Esophagus (tissue), 2 donors: ENCODE measurements around the gene ALDH3A1. TPM values are rescaled to one million over a fixed set of nuclear protein-coding genes. Genes with fewer than 3 reads are reported as not detected.

Experiments
- H3K27ac ChIP-seq, 2 donors: one replicate each; pipeline ENCODE4 v1.5.1; 2013; ENCODE audit warnings: low read depth in 2 of 2, mild to moderate bottlenecking in 2 of 2, inconsistent platforms in 1 of 2, low read length in 1 of 2, moderate library complexity in 1 of 2
- H3K27me3 ChIP-seq, 2 donors: one replicate each; pipeline ENCODE4 v1.6.1; 2013; ENCODE audit warnings: low read length in 2 of 2, control low read depth in 1 of 2, mild to moderate bottlenecking in 1 of 2; ENCODE audit not compliant: insufficient read depth in 2 of 2, control insufficient read depth in 1 of 2
- H3K36me3 ChIP-seq, 2 donors: one replicate each; pipeline ENCODE4 v1.6.1; 2013; ENCODE audit warnings: low read length in 1 of 2; ENCODE audit not compliant: control insufficient read depth in 2 of 2, insufficient read depth in 2 of 2
- H3K4me1 ChIP-seq, 2 donors: one replicate each; pipeline ENCODE4 v1.6.1; 2013; ENCODE audit warnings: low read length in 1 of 2; ENCODE audit not compliant: control insufficient read depth in 2 of 2, insufficient read depth in 2 of 2
- H3K4me3 ChIP-seq, 2 donors: one replicate each; pipeline ENCODE4 v1.5.1; 2013; ENCODE audit warnings: low read length in 2 of 2, mild to moderate bottlenecking in 2 of 2, low read depth in 1 of 2, moderate library complexity in 1 of 2
- H3K9me3 ChIP-seq, 2 donors: one replicate each; pipeline ENCODE4 v1.6.1; 2013; ENCODE audit warnings: mild to moderate bottlenecking in 2 of 2, low read depth in 1 of 2, low read length in 1 of 2, moderate library complexity in 1 of 2; ENCODE audit not compliant: control insufficient read depth in 2 of 2, insufficient read depth in 1 of 2
- WGBS, 2 donors: extraction: QIAGEN DNeasy Blood & Tissue Kit; methylation state at CpG; one replicate each; pipeline ENCODE4 v1.1.7; 2013; 5-methylcytosine and 5-hydroxymethylcytosine counted together
- polyA plus RNA-seq, 2 donors: library from polyadenylated mRNA; stranded (reverse); fragments of 200-250 nt; gene quantifications; one replicate each; pipeline ENCODE4 v1.2.3, GENCODE V29; 2013
- donor health status: healthy with polysubstance abuse.
- donor health status: Bipolar disorder and iron deficiency.

Gene ALDH3A1
- polyA plus RNA-seq, 2 donors: 202 to 673 TPM

DNA sequence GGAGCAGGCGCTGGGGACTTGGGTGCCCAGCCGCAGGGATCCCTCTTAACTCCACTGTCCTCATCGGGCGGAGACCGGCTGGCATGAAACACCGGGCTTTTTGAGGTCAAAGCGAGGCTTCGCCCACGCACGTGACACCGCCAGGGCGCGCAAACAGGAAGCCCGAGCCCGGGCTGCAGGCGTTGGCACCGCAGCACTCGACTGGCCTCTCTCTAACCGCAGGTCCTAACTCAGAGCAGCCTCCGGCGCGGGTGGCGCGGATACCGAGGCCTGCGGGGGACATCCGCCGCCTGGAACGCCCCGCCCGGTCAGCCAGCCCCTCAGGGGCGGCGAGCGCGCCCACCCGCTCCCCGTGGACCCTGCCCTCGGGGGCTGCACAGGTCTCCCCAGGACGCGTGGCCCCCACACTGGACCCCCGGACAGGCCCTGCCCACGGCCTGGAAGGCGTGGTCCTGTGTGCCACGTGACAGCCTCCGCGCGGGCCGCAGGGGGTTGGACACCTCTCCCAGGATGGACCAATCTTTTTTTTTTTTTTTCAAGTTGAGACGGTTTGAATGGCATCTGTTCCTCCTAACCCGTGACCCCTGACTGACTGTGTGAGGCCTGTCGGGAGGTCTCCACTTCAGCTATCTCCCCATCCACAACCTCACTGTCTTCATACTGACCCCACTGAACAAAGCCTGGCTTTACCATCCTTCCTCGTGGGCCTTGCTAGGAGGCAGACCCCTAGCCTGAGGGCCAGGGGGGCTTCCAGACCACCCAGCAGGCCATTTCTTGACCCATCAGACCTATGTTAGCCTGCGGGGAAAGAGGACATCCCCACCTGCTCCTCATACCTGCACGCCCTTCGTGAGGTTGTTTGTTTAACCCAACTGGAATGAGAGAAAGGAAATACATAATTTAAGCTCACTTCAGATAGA lies 23.3 kb downstream of the ALDH3A1 start:
- Histone ChIP-seq H3K36me3 (no peaks in the 10 kb centered on the region), H3K27ac (peak overlapping the region; percentile 81 to 95), H3K27me3 (no peaks in the 10 kb centered on the region), H3K4me1 (peaks cover 11 to 36% of the 10 kb centered on the region in 2 donors), H3K9me3 (no peaks in the 10 kb centered on the region), H3K4me3 (peak overlapping the region; percentile 13 to 44)
- 24 to 30% methylated on average over 54 to 55 of the region's 55 CpGs for WGBS, 2 donors

DNA sequence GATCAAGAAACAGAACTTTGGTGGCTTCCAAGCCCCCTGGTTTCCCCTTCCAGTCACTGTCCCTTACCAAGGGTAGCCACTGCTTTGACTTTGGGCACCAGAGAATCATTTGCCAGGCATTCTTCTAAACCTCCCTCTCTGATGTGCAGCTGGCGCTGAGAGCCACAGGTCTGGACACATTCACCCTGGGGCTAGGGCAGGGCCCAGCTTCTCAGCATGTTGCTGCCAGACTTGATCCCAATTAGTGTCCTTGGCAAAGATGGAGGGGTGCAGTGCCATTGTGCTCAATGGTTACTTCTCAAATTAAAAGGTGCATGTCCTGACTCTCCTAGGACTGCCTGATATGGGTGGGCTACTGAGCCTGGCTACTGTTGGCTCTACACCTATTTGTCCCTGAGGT lies 24.1 kb downstream of the ALDH3A1 start:
- Histone ChIP-seq H3K4me1 (peaks cover 14 to 39% of the 10 kb centered on the region in 2 donors), H3K36me3 (no peaks in the 10 kb centered on the region), H3K9me3 (no peaks in the 10 kb centered on the region), H3K27ac (peak overlapping the region; percentile 81 to 95), H3K27me3 (no peaks in the 10 kb centered on the region), H3K4me3 (no peak overlapping the region)
- 63 to 80% methylated on average over 1 of the region's 1 CpG for WGBS, 2 donors

DNA sequence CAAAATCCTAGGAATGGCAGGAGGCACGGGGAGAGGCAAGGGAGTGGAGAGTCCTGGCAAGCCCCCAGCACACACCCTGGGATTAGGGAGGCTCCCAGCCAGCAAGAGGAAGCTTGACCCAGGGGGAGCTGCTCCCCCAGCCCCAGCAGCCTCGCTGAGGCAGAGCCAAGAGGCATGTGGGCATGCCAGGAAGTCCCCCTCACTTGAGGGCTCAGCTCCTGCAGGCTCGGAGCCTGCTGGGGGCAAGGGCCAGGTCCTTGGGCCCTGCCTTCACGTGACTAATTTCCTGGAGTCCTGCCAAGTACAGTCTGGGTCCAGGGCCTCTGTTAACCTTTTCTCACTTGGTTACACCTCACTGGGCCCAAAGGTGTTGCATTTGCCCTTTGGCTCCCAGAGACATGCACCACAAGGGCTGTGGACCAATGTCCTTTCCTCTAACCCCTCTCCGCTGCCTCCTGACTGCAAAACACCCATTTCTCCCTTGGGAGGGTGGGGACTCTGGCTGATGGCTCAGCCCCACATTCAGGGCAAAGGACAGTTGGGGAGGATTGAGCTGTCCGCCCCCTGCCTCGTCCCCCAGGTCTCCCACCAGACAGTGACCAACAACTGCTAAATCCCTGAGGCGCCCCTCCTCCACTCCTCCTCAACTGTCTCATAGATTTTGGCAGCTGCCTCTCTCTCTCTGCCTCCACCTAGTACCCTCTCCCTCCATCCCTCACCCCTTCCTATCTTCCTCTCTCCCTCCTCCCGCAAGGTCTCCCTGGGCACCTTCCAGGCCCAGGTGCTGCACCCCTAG lies 27.3 kb downstream of the ALDH3A1 start:
- whole genome bisulfite sequencing, 2 donors: 48 to 51% methylated on average over 9 of the region's 9 CpGs
- Histone ChIP-seq H3K36me3 (no peaks in the 10 kb centered on the region), H3K27me3 (no peaks in the 10 kb centered on the region), H3K27ac (peak overlapping the region; percentile 32 to 56), H3K9me3 (no peaks in the 10 kb centered on the region), H3K4me1 (peaks cover 14 to 55% of the 10 kb centered on the region in 2 donors), H3K4me3 (no peak overlapping the region)

DNA sequence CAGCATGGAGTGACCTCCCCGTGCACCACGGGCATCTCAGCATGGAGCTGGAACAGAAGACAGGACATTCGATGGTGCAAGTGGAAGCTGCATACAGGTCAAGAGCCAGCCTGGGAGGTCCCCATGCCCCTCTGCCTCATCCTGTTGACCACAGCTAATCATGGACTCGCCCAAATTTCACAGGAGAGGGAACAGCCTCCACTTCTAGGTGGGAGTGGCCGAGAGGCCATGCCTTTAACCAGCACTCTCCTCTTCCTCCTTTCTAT lies 28.0 kb downstream of the ALDH3A1 start:
- Histone ChIP-seq H3K27ac (peak overlapping the region in 1 of 2 donors; percentile 56), H3K9me3 (no peaks in the 10 kb centered on the region), H3K4me1 (peaks cover 14 to 55% of the 10 kb centered on the region in 2 donors), H3K36me3 (no peaks in the 10 kb centered on the region), H3K4me3 (no peak overlapping the region), H3K27me3 (no peaks in the 10 kb centered on the region)
- 68 to 77% methylated on average over 5 of the region's 5 CpGs for WGBS, 2 donors

DNA sequence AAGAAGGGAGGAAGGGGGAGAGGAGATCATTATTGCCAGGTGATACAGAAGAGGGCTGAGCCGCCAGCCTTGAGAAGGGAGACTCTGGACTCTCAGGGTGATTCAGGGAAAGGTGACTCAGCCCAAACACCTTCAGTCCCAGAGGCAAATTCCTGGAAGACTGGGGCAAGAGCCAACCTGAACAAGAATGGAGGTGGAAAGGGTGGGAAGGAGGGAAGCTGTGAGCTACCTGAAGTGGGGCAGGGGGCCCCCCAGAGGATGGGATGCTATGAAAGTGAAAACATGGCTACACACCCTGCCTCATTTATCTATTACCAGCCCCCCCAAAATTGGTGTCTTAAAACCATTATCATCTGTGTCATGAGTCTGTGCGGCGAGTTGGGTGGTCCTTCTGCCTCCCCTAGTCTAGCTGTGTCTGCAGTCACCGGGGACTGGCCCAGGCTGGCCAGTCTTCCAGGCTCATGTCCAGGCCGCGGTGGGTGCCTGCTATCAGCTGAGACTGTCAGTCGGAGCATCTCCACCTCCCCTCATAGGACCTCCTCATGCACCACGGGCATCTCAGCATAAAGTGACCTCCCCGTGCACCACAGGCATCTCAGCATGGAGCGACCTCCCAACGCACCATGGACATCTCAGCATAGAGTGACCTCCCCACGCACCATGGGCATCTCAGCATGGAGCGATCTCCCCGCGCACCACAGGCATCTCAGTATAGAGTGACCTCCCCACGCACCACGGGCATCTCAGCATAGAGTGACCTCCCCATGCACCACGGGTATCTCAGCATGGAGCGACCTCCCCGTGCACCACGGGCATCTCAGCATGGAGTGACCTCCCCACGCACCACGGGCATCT lies 28.5 kb downstream of the ALDH3A1 start:
- 86 to 88% methylated on average over 23 of the region's 23 CpGs for WGBS, 2 donors
- Histone ChIP-seq H3K36me3 (no peaks in the 10 kb centered on the region), H3K9me3 (no peaks in the 10 kb centered on the region), H3K27me3 (no peaks in the 10 kb centered on the region), H3K4me3 (no peak overlapping the region), H3K27ac (peak overlapping the region; percentile 36 to 87), H3K4me1 (peaks cover 12 to 50% of the 10 kb centered on the region in 2 donors)

DNA sequence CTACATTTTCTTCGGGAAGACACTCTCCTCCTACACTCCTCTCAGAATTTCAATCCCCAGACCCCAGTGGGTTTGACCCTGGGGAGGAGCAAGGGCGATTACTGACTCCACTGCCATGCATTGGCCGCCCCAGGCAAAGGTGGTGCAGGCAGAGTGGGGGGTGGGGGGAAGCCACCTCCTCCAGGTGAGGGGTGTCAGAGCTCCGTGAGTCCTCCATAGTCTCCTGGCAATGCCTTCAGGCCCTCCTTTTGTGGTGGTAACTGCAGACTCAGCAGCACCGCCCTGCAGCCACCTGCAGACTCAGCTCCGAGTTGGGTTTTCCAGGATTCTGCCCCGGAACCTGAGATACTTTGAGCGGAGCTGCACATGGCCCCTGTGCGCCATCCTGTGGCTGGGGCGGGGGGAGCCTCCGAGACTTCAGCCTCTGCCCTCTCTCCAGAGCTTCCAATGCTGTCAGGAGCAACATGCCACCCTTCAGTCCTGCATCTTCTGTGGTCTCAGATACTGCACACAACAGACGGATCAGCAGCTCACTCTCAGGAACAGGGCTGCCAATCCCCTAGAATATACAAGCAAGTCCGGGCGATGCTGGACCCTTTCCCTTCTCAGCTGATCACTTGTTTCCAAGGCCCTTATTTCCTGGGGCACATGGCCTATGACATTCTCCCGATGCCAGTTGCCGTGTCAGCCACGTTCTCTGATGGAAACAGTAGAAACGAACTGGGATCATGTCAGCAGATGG lies 29.3 kb downstream of the ALDH3A1 start:
- Histone ChIP-seq H3K4me1 (peaks cover 11 to 44% of the 10 kb centered on the region in 2 donors), H3K27ac (peak overlapping the region; percentile 78 to 87), H3K27me3 (no peaks in the 10 kb centered on the region), H3K4me3 (no peak overlapping the region), H3K9me3 (no peaks in the 10 kb centered on the region), H3K36me3 (no peaks in the 10 kb centered on the region)
- WGBS, 2 donors: 45 to 70% methylated on average over 18 of the region's 18 CpGs

DNA sequence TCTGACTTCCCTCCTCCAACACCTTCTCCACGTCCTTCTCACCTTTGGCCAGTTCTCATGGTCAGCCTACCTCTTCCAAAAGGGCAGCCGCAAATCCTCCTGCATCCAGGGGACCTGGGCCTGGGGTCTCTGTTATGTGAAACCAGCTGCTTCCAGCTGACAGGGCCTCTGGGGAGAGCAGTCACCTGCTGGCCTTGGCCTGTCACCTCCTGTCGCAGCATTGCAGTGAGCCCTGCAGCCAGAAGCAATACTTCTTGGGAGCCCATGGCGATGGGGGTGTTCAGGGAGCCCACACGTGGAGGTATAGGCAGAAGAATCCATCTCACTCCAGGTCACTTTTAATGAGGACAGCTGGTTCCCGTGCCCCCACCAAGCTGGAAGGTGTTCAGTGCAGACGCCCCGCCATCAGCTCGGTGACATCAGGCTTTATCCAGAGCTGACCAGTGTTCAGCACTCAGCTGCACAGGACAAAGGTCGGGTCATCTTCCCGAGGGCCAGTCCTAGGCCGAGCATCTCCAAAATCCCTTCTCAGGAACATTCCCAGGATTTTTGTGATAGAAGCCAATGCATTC lies 30.0 kb downstream of the ALDH3A1 start:
- H3K27ac ChIP-seq: peak overlapping the region; percentile 78 to 88
- no peaks in the 10 kb centered on the region for H3K27me3 ChIP-seq
- H3K36me3 ChIP-seq: no peaks in the 10 kb centered on the region
- WGBS, 2 donors: 67 to 69% methylated on average over 12 of the region's 12 CpGs
- no peak overlapping the region for H3K4me3 ChIP-seq
- no peaks in the 10 kb centered on the region for H3K9me3 ChIP-seq
- peaks cover 11 to 44% of the 10 kb centered on the region in 2 donors for H3K4me1 ChIP-seq

DNA sequence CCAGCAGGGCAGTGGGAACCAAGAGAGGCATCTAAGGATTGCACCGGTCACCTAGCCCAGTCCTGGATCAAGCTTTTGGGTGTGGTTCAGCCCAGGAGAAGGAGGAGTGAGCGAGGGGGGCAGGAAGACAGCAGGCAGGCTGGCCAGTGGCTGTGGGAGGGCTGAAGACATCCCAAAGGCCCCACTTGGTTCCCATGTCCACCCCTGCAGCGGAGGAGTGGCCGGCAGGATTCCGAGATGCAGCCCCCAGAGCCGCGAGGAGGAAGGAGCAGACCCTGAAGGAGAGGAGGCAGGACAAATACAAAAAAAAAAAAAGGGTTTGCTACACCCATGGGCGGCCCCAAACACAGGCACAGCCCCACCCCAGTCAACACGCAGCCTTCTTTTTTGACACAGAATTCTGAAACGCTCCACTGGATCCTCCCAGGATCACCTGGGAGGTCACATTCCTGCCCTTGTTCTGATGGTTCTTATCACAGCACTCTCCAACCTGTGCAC lies 30.6 kb downstream of the ALDH3A1 start:
- Histone ChIP-seq H3K36me3 (no peaks in the 10 kb centered on the region), H3K9me3 (no peaks in the 10 kb centered on the region), H3K27ac (peak overlapping the region; percentile 78 to 92), H3K4me1 (peaks cover 11 to 44% of the 10 kb centered on the region in 2 donors), H3K27me3 (no peaks in the 10 kb centered on the region), H3K4me3 (no peak overlapping the region)
- 54 to 67% methylated on average over 10 of the region's 10 CpGs for WGBS, 2 donors
